ENCODE measurements around the gene SMIM5. TPM values are rescaled to one million over a fixed set of nuclear protein-coding genes. Genes with fewer than 3 reads are reported as not detected.

The SMIM5 gene
- total and polyA plus RNA-seq, 2 of the 13 experiments (the other 11 are each of a cell fraction or from before 2014, with no cell fraction given), result not detected

DNA sequence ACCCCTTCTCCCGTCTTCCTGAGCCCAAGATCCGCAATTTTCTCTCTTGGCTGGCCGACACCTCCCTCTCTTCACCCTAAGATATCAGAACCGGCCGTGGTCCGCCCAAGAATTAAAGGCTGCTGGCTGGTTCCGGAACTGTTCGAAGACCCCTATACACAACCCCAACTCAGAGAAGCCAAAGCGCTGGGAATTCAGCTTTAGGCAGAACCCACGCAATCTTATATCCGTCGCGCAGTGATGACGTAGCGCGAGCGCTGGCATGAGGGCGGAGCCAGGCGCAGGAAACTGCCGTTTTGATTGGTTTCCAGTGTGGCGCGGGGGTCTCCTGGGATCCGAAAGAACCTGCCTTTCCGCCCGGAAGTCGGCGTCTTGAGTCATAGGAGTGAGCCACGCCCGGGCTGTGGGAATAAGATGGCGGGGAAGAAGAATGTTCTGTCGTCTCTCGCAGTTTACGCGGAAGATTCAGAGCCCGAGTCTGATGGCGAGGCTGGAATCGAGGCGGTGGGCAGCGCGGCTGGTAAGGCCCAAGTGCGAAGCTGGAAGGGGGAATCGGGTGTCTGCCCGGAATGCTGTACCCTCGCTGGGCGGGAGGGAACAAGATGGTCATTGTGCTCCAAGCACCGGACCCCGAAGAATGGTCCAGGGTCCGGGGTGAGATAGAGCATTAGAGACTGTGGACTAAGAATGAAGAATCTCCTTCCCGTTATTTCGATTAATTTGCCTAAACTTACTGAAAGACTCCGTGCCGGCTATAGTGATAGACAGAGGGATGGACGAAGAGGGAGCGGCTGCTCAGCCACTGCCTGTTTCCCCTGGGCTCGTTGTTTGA, 33.9 kb downstream of the SMIM5 start, which contains the start of the genes RECQL5 and SAP30BP (continued):
- TF ChIP-seq, protein P1, sequence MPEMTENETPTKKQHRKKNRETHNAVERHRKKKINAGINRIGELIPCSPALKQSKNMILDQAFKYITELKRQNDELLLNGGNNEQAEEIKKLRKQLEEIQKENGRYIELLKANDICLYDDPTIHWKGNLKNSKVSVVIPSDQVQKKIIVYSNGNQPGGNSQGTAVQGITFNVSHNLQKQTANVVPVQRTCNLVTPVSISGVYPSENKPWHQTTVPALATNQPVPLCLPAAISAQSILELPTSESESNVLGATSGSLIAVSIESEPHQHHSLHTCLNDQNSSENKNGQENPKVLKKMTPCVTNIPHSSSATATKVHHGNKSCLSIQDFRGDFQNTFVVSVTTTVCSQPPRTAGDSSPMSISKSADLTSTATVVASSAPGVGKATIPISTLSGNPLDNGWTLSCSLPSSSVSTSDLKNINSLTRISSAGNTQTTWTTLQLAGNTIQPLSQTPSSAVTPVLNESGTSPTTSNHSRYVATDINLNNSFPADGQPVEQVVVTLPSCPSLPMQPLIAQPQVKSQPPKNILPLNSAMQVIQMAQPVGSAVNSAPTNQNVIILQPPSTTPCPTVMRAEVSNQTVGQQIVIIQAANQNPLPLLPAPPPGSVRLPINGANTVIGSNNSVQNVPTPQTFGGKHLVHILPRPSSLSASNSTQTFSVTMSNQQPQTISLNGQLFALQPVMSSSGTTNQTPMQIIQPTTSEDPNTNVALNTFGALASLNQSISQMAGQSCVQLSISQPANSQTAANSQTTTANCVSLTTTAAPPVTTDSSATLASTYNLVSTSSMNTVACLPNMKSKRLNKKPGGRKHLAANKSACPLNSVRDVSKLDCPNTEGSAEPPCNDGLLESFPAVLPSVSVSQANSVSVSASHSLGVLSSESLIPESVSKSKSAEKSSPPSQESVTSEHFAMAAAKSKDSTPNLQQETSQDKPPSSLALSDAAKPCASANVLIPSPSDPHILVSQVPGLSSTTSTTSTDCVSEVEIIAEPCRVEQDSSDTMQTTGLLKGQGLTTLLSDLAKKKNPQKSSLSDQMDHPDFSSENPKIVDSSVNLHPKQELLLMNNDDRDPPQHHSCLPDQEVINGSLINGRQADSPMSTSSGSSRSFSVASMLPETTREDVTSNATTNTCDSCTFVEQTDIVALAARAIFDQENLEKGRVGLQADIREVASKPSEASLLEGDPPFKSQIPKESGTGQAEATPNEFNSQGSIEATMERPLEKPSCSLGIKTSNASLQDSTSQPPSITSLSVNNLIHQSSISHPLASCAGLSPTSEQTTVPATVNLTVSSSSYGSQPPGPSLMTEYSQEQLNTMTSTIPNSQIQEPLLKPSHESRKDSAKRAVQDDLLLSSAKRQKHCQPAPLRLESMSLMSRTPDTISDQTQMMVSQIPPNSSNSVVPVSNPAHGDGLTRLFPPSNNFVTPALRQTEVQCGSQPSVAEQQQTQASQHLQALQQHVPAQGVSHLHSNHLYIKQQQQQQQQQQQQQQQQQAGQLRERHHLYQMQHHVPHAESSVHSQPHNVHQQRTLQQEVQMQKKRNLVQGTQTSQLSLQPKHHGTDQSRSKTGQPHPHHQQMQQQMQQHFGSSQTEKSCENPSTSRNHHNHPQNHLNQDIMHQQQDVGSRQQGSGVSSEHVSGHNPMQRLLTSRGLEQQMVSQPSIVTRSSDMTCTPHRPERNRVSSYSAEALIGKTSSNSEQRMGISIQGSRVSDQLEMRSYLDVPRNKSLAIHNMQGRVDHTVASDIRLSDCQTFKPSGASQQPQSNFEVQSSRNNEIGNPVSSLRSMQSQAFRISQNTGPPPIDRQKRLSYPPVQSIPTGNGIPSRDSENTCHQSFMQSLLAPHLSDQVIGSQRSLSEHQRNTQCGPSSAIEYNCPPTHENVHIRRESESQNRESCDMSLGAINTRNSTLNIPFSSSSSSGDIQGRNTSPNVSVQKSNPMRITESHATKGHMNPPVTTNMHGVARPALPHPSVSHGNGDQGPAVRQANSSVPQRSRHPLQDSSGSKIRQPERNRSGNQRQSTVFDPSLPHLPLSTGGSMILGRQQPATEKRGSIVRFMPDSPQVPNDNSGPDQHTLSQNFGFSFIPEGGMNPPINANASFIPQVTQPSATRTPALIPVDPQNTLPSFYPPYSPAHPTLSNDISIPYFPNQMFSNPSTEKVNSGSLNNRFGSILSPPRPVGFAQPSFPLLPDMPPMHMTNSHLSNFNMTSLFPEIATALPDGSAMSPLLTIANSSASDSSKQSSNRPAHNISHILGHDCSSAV (CRISPR knock-in tag; IDR thresholded peaks at IDR 0.05; ENCODE audit: borderline replicate concordance), result no peak; the same call in 1 of the 2 replicates
- TF ChIP-seq ZNF260 (CRISPR knock-in tag; IDR thresholded peaks at IDR 0.05; ENCODE audit: borderline replicate concordance, low read depth) (no peak), ZNF570 (CRISPR knock-in tag; IDR thresholded peaks at IDR 0.05; ENCODE audit: borderline replicate concordance) (no peak)
- TF ChIP-seq, protein P2, sequence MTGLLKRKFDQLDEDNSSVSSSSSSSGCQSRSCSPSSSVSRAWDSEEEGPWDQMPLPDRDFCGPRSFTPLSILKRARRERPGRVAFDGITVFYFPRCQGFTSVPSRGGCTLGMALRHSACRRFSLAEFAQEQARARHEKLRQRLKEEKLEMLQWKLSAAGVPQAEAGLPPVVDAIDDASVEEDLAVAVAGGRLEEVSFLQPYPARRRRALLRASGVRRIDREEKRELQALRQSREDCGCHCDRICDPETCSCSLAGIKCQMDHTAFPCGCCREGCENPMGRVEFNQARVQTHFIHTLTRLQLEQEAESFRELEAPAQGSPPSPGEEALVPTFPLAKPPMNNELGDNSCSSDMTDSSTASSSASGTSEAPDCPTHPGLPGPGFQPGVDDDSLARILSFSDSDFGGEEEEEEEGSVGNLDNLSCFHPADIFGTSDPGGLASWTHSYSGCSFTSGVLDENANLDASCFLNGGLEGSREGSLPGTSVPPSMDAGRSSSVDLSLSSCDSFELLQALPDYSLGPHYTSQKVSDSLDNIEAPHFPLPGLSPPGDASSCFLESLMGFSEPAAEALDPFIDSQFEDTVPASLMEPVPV (CRISPR knock-in tag; IDR thresholded peaks at IDR 0.05), result 0 out of 2 replicates have a peak, but pooled peaks have one; percentile 66
- TF ChIP-seq, protein P3, sequence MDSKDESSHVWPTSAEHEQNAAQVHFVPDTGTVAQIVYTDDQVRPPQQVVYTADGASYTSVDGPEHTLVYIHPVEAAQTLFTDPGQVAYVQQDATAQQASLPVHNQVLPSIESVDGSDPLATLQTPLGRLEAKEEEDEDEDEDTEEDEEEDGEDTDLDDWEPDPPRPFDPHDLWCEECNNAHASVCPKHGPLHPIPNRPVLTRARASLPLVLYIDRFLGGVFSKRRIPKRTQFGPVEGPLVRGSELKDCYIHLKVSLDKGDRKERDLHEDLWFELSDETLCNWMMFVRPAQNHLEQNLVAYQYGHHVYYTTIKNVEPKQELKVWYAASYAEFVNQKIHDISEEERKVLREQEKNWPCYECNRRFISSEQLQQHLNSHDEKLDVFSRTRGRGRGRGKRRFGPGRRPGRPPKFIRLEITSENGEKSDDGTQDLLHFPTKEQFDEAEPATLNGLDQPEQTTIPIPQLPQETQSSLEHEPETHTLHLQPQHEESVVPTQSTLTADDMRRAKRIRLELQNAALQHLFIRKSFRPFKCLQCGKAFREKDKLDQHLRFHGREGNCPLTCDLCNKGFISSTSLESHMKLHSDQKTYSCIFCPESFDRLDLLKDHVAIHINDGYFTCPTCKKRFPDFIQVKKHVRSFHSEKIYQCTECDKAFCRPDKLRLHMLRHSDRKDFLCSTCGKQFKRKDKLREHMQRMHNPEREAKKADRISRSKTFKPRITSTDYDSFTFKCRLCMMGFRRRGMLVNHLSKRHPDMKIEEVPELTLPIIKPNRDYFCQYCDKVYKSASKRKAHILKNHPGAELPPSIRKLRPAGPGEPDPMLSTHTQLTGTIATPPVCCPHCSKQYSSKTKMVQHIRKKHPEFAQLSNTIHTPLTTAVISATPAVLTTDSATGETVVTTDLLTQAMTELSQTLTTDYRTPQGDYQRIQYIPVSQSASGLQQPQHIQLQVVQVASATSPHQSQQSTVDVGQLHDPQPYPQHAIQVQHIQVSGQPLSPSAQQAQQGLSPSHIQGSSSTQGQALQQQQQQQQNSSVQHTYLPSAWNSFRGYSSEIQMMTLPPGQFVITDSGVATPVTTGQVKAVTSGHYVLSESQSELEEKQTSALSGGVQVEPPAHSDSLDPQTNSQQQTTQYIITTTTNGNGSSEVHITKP (CRISPR knock-in tag; IDR thresholded peaks at IDR 0.05; ENCODE audit: low read depth), result no peak

Data from HepG2 (cell line).